ENCODE data around the gene JPT1.

JPT1 gene

DNA sequence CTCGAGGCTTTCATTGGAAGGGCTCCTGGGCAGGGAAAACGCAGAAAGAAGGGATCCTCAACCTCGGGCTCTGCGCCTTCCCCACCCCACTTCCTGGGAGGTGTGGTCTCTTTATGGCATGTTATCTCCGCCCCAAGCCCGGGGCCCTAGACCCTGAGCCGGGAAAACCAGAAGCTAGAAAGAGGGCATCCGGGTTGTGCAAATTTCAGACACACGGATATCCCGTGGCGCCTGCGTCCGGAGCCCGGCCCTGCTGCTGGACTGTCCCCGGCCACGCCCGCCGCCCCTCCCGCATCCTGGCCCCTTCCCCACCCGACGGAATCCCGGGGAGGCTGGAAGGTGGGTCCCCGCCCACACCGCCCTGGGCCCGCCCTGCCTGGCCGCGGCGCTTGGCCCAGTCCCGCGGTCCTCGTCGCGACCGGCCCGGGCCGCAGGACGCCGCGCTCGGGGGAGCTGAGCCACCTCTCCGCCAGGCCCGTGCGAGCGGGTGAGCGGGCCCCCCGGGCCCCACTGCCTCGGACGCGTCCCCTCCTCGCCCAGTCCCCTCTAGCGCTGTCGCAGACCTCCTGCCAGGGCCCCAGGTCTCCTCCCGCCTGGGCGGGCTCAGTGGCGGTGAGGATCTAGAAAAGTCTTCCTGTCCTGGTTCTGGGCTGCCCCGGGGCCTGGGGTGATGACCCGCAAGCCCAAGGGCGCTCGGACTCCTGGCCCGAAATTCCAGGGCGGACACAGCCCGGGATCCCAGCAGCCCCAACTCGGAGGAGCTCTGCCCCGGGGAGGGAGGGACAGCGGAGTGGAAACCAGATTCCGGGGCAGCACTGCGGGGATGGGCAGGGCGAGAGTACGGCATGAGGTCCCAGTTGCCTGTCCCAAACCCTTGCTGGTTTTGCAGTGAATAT lies 66.5 kb downstream of the JPT1 start, which contains the start of gene SLC16A5:
SLC16A5 (plus strand) TSS at position 397 of the 896 bp plus-strand sequence. CDS start 5,683 bp downstream, outside the sequence.
- TF ChIP-seq GATA2 (IDR thresholded peaks at IDR 0.05; ENCODE audit: low read depth, low read length): no peak
- no peak for TF ChIP-seq GATA3 (IDR thresholded peaks at IDR 0.05; ENCODE audit: low read depth, low read length)

DNA sequence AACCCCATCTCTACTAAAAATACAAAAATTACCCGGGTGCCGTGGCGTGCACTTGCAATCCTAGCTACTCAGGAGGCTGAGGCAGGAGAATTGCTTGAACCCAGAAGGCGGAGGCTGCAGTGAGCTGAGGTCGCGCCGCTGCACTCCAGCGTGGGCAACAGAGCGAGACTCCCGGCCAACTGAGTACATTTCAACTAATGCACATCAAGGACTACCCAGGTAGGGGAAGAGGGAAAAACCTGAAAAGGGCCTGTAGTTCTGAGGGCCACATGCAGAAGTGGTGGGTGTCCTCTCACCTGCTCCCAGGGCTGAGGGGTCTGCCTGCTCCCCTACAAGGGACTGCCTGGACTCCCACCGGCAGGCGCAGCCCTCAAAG lies 67.1 kb downstream of the JPT1 start:
- no peak for TF ChIP-seq GATA3 (IDR thresholded peaks at IDR 0.05; ENCODE audit: low read depth, low read length)
- no peak for TF ChIP-seq GATA2 (IDR thresholded peaks at IDR 0.05; ENCODE audit: low read depth, low read length)

DNA sequence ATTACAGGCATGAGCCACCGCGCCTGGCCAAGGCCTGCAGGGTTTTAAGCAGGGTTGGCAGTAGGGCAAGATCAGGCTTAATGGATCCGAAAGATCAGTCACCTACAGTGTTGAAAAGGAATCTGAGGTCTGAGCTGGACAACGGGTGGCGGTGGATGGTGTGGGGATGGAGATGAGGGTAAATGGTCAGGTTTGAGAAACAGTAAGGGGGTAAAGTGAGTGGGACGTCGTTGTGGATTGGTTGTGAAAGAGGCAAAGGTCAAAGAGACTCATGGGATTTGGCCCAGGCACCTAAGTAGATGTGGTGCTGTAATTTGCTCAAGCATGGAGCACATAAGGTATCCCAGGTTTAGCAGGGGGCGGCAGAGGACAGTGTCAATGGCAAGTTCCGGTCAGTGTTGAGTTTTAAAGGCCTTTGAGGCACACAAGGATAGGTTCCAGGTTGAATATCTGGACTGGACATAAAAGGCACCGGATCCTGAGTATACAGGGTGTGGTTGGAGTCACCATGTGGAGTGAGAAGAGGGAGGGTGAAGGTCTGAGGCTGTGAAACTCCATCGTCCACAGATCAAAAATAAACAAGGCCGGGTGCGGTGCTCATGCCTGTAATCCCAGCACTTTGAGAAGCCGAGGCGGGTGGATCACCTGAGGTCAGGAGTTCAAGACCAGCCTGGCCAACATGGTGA lies 67.7 kb downstream of the JPT1 start:
- TF ChIP-seq GATA3 (IDR thresholded peaks at IDR 0.05; ENCODE audit: low read depth, low read length): no peak
- no peak for TF ChIP-seq GATA2 (IDR thresholded peaks at IDR 0.05; ENCODE audit: low read depth, low read length)

Measured in SH-SY5Y (cell line).